ENCODE results near the gene SUGCT.

DNA sequence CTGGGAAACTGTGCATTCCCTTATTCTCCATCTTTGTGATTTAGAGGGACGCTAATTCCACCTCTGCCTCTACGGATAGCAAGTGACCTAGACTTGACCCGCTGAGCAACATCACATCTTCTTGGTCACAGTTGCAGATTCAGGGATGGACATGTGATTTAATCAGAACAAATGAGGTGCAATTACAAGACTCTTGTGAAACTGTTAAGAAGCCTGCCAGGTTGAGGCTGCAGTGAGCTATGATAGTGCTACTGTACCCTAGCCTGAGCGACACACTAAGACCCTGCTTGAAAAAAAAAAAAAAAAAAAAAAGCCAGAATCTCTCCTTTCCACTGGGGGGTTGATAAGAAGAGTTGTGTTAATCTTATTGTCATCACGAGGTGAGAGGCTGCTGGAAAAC is 14.8 kb upstream of the SUGCT start:
- TF ChIP-seq POLR2AphosphoS5 (IDR thresholded peaks at IDR 0.05; ENCODE audit: low read depth, low read length) (no peak), FOXP2 (optimal IDR thresholded peaks at IDR 0.05; ENCODE audit: borderline replicate concordance, extremely low read depth, extremely low read length, insufficient read depth) (no peak)
